T1000 (cell line): ENCODE data around the gene OTUD1.

ENCODE experiments used
- DNase-seq: peaks from one replicate; lab custom pipeline; 2025; ENCODE audit warnings: mixed read lengths; lab: John Stamatoyannopoulos, UW

OTUD1 gene

DNA sequence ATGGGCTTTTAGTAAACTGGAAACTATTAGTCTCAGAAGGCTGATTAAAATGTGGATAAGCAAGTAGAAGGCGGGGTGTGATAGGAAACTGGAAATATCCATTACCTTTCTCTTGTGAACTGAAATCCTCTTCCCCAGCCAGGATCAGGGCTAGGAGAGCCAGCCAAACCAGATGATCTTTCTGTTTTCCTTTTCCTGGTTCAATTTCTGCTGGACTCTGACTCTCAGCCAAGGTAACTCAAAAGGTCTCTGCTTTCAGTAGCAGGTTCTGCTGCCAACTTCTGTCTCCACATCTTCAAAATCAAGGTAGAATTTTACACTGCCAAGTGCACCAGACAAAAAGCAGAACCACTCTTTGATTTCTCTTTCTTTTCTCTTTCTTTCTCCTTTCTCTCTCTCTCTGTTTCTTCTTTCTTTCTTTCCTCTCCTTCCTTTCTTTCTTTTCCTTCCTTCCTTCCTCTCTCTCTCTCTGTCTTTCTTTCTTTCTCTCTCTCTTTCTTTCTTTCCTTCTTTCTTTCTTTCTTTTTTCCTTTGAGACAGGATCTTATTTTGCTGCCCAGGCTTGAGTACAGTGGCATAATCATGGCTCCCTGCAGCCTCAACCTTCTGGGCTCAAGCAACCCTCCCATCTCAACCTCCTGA, 30.8 kb downstream of the OTUD1 start:
- no peak for DNase-seq

DNA sequence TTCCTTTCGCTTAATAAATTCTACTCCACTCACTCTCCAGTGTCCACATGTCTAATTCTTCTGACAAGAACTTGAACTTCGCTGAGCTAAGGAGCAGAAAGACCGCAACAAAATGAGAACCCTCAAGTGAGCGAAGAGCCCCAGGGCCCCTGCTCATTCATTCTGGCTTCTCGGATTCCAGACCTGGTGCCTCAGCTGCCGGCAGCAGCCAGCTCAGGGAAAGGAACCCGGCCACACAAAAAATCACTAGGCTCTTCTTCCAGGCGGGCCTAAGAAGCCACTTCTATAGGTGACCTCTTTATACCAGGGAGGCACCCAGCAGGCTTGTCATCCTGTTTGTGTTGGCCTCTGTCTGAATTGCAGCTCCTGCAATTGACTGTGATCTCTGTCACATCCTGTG, 33.3 kb downstream of the OTUD1 start:
- no peak for DNase-seq

DNA sequence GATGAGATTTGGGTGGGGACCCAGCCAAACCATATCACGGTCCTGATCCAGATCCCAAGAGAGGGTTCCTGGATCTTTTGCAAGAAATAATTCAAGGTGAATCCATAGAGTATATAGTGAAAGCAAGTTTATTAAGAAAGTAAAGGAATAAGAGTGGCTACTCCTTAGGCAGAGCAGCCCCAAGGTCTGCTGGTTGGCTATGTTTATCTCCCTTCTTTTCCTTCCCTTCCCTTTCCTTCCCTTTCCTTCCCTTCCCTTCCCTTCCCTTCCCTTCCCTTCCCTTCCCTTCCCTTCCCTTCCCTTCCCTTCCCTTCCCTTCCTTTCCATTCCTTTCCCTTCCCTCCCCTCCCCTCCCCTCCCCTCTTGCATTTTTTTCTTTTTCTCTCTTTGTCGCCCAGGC, 35.2 kb downstream of the OTUD1 start:
- no peak for DNase-seq

DNA sequence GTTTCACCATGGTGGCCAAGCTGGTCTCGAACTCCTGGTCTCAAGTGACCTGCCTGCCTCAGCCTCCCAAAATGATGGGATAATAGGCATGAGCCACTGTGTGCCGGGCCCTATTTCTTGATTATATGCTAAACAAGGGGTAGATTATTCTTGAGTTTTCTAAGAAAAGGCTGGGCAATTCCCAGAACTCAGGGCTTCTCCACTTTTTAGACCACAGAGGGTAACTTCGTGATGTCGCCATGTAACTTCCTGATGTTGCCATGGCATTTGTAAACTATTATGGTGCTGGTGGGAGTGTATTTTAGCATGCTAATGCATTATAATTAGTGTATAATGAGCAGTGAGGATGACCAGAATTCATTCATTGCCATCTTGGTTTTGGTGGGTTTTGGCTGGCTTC, 35.8 kb downstream of the OTUD1 start:
- no peak for DNase-seq

DNA sequence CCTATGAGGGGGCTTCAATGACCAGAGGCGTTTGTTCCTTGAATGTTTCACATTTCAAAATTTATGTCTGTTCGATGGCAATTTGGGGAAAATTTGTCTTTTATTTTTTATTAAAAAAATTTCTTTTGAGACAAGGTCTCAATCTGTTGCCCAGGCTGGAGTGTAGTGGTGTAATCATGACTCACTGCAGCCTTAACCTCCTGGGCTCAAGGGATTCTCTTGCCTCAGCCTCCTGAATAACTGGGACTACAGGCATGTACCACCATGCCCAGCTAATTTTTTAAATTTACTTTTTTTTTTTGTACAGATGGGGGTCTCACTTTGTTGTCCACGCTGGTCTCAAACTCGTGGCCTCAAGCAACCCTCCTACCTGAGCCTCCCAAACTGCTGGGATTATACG, 39.7 kb downstream of the OTUD1 start:
- DNase-seq: no peak

DNA sequence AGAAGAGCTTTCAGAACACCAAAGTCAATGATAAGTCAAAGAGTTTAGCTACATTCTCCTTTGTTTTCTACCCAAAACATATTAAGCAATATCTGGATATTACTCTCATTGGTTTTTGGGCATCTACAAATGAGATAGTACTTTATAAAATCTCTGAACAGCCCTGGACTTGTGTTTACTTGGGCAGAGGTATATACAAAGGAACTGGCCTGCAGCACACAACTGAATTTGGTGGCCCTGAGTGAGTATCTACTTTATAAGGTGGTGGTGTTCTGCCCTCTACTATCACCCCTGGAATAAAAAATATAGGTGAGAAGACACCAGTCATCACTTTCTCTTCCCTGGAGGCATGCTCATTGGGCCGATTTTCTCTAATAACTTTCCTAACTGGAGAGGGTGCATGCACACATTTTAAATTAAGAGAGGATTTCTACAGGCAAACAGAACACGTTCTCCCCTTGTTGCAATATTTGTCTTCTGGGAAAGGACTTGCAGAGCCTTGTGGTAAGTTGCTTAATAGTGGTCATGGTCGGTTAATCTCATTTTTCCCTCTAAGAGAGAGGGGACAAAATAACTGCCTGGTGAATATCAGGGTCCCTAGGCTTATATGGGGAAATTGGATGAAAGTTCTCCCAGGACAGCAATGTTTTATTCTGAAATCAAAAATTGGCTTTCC, 41.1 kb downstream of the OTUD1 start:
- DNase-seq: no peak

DNA sequence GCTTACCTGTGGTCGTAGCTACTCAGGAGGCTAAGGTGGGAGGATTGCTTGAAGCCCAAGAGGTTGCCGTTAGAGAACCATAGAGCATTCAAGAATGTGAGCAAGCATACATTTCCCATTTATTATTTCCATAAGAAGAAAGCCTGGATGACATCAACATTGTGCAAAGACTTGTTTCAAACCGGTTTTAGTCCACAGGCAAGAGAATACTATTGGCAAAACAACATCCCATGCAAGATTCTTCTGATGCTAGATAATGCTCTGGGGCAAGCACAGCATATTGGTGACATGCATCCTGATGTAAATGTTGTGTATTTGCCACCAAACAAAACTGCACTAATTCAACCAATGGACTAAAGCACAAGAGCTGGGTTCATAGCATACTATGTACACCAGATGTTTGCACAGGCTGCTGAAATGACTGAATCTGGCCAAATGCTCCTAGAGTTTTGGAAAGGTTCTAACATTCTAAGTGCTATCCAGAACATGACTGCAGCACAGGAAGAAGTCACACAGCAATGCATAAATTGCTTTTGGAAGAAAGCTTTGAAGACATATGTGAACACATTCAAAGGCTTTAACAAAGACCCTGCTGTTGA, 42.6 kb downstream of the OTUD1 start:
- no peak for DNase-seq

DNA sequence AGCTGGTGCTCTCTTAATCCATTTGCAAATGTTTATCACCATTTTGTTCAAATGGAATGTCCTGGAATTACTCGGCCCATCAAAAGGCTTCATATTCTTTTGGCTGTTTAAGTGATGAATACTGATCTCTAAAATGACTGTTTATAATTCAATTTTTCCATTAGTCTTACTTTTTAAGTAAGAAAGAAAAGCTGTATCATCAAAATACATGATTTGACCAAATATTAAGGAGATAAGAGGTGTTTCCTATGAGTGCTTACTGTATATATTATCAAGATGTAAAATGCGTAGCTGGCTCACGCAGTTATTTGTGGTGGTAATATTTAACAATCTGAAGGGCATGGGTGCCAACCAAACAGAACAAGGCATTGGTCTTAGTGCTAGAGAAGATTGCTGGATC, 51.2 kb downstream of the OTUD1 start:
- DNase-seq: no peak
